ENCODE data around the gene LRP1.

Gene LRP1

DNA sequence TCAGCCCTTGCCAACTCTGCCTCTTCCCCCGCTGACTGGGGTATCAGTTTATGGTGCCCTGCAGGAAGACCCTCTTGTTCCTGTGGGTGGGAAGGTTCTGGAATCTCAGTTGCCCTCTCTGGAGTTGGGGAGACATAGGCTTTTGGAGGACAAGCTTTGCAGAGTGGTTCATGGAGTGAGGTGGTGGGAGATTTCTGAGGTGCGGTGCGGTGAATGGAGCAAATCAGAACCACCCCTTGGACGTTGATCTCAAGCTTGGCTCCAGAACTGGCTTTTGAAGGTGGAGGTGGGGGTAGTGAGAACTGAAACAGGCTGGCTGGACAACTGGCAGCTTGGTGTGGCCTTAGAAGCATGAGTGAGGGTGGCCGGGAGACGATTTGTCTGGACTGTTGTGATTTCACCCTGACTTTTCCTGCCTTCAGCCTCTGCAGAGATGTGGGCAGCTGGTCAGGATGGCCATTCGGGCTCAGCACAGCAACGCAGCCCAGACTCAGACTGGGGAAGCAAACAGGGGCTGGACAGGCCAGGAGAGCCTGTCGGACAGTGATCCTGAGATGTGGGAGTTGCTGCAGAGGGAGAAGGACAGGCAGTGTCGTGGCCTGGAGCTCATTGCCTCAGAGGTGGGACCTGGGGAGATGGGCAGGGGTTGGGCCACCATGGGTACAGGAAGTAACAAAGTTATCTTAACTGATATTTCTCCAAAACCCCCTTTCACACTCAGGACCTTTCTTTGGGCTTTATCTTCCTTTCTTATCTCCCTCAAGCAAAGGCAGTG, 102.3 kb downstream of the LRP1 start:
- no peak overlapping the region for H2AFZ ChIP-seq (ENCODE audit: low read depth, low read length)
- H3K79me2 ChIP-seq (ENCODE audit: low read length), result peaks cover 29% of the 10 kb centered on the region
- peak overlapping the region; percentile 97 for H3K9ac ChIP-seq (ENCODE audit: low read length)
- peak overlapping the region; percentile 82 for H3K4me3 ChIP-seq (ENCODE audit: low read length)
- peaks cover 15% of the 10 kb centered on the region for H4K20me1 ChIP-seq (ENCODE audit: insufficient read depth, low read length)
- no peaks in the 10 kb centered on the region for H3K27me3 ChIP-seq (ENCODE audit: low read depth, low read length)
- peaks cover 23% of the 10 kb centered on the region for H3K4me1 ChIP-seq (ENCODE audit: low read length)
- H3K27ac ChIP-seq (ENCODE audit: low read length), result peak overlapping the region; percentile 71
- peak overlapping the region; percentile 100 for H3K4me2 ChIP-seq (ENCODE audit: low read length)
- no peak for TF ChIP-seq EZH2phosphoT487 (IDR thresholded peaks at IDR 0.05; ENCODE audit: low read depth)
- TF ChIP-seq, protein P1, sequence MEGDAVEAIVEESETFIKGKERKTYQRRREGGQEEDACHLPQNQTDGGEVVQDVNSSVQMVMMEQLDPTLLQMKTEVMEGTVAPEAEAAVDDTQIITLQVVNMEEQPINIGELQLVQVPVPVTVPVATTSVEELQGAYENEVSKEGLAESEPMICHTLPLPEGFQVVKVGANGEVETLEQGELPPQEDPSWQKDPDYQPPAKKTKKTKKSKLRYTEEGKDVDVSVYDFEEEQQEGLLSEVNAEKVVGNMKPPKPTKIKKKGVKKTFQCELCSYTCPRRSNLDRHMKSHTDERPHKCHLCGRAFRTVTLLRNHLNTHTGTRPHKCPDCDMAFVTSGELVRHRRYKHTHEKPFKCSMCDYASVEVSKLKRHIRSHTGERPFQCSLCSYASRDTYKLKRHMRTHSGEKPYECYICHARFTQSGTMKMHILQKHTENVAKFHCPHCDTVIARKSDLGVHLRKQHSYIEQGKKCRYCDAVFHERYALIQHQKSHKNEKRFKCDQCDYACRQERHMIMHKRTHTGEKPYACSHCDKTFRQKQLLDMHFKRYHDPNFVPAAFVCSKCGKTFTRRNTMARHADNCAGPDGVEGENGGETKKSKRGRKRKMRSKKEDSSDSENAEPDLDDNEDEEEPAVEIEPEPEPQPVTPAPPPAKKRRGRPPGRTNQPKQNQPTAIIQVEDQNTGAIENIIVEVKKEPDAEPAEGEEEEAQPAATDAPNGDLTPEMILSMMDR (IDR thresholded peaks at IDR 0.05; ENCODE audit: low read depth, low read length), result no peak
- no peaks in the 10 kb centered on the region for H3K9me3 ChIP-seq (ENCODE audit: insufficient read depth, low read length)
- H3K36me3 ChIP-seq (replicated peaks; ENCODE audit: low read depth, low read length), result peaks cover 47% of the 10 kb centered on the region

DNA sequence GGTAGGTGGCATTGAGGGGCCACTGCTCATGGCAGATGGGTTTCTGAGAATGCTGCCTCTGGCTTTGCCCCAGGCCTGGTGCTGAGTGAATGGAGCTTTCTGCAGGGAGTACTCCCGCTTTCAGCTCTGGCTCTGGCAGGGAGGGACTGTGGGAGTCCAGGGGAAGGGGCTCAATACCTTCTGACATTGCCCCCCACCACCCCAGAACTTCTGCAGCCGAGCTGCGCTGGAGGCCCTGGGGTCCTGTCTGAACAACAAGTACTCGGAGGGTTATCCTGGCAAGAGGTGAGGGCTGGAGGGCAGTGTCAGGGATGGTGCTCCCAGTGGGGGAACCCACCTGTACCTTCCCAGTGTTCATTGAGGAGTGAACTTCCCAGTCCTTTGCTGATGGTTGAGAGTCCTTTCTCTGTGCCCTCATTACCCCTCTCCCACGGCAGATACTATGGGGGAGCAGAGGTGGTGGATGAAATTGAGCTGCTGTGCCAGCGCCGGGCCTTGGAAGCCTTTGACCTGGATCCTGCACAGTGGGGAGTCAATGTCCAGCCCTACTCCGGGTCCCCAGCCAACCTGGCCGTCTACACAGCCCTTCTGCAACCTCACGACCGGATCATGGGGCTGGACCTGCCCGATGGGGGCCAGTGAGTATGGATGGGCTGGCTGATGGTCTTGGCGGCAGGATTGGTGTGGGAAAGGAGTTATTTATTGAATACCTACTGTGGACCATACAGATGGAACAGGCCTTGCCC, 103.2 kb downstream of the LRP1 start:
- peaks cover 47% of the 10 kb centered on the region for H3K36me3 ChIP-seq (replicated peaks; ENCODE audit: low read depth, low read length)
- H3K4me3 ChIP-seq (ENCODE audit: low read length), result peak overlapping the region; percentile 82
- H3K27me3 ChIP-seq (ENCODE audit: low read depth, low read length), result no peaks in the 10 kb centered on the region

DNA sequence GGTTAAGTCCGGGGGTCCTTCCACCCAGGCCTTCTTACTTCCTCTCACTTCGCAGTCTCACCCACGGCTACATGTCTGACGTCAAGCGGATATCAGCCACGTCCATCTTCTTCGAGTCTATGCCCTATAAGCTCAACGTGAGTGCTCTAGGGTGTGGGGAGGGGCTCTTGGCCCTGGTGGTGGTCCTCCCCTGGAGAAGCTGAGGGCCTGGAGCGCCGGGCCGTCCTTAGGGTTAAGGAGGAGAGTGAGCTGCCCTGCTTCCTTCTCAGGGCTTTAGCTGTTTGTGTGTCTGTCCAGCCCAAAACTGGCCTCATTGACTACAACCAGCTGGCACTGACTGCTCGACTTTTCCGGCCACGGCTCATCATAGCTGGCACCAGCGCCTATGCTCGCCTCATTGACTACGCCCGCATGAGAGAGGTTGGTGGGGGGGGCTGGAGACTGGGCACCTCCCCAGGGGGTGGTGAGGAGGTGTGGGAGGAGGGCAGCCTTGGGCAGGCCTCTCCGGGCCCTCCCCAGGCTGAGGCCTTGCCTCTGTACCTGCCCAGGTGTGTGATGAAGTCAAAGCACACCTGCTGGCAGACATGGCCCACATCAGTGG, 104.0 kb downstream of the LRP1 start:
- Histone ChIP-seq H3K9me3 (ENCODE audit: insufficient read depth, low read length) (no peaks in the 10 kb centered on the region), H3K27me3 (ENCODE audit: low read depth, low read length) (no peaks in the 10 kb centered on the region), H3K9ac (ENCODE audit: low read length) (no peak overlapping the region), H4K20me1 (ENCODE audit: insufficient read depth, low read length) (peaks cover 17% of the 10 kb centered on the region), H3K79me2 (ENCODE audit: low read length) (peaks cover 29% of the 10 kb centered on the region), H3K4me2 (ENCODE audit: low read length) (no peak overlapping the region), H3K4me1 (ENCODE audit: low read length) (peaks cover 20% of the 10 kb centered on the region), H2AFZ (ENCODE audit: low read depth, low read length) (no peak overlapping the region), H3K36me3 (replicated peaks; ENCODE audit: low read depth, low read length) (peaks cover 47% of the 10 kb centered on the region), H3K4me3 (ENCODE audit: low read length) (no peak overlapping the region), H3K27ac (ENCODE audit: low read length) (no peak overlapping the region)
- no peak for TF ChIP-seq EZH2phosphoT487 (IDR thresholded peaks at IDR 0.05; ENCODE audit: low read depth)
- TF ChIP-seq, protein P1 (IDR thresholded peaks at IDR 0.05; ENCODE audit: low read depth, low read length), result no peak

More for the DNA sequence above, 103.2 kb downstream of the LRP1 start:
- TF ChIP-seq EZH2phosphoT487 (IDR thresholded peaks at IDR 0.05; ENCODE audit: low read depth), result no peak
- TF ChIP-seq, protein P1 (IDR thresholded peaks at IDR 0.05; ENCODE audit: low read depth, low read length), result no peak
- Histone ChIP-seq H3K4me1 (ENCODE audit: low read length) (peaks cover 23% of the 10 kb centered on the region), H4K20me1 (ENCODE audit: insufficient read depth, low read length) (peaks cover 17% of the 10 kb centered on the region), H3K79me2 (ENCODE audit: low read length) (peaks cover 29% of the 10 kb centered on the region), H3K9ac (ENCODE audit: low read length) (peak overlapping the region; percentile 97), H3K4me2 (ENCODE audit: low read length) (peak overlapping the region; percentile 100), H2AFZ (ENCODE audit: low read depth, low read length) (no peak overlapping the region), H3K27ac (ENCODE audit: low read length) (0 out of 2 replicates have a peak overlapping the region, but pooled peaks have one; percentile 71), H3K9me3 (ENCODE audit: insufficient read depth, low read length) (no peaks in the 10 kb centered on the region)

Data from OCI-LY3 (cell line).